Trophoblast cell (in vitro differentiated cells and primary cell): ENCODE data around the gene KIF1B.
"Not testable (repeated sequence)": the region's sequence is repeated elsewhere in the genome, so short reads cannot be mapped to it uniquely, and the experiment has no call there.

Source experiments
- DNase-seq, 2 donors: peaks; one replicate each; pipeline ENCODE4 v3.0.0-alpha.2; 2016
- H2AFZ ChIP-seq: 2 replicates; pipeline ENCODE4 v1.6.1; 2013; ENCODE audit warnings: low read length, moderate library complexity, mild to moderate bottlenecking; ENCODE audit not compliant: insufficient read depth, poor library complexity
- H2AK5ac ChIP-seq: 2 replicates; pipeline ENCODE4 v1.6.1; 2013; ENCODE audit warnings: mild to moderate bottlenecking, low read length
- H2BK120ac ChIP-seq: 2 replicates; pipeline ENCODE4 v1.6.1; 2013; ENCODE audit warnings: low read length, mild to moderate bottlenecking, moderate library complexity; ENCODE audit not compliant: insufficient read depth, poor library complexity
- H2BK12ac ChIP-seq: 2 replicates; pipeline ENCODE4 v1.6.1; 2013; ENCODE audit warnings: mild to moderate bottlenecking, low read length, moderate library complexity
- H2BK5ac ChIP-seq: 2 replicates; pipeline ENCODE4 v1.6.1; 2013; ENCODE audit warnings: low read length, low read depth, moderate library complexity, mild to moderate bottlenecking; ENCODE audit not compliant: poor library complexity
- H3K14ac ChIP-seq: 2 replicates; pipeline ENCODE4 v1.6.1; 2013; ENCODE audit warnings: mild to moderate bottlenecking, low read length
- H3K18ac ChIP-seq: 2 replicates; pipeline ENCODE4 v1.6.1; 2013; ENCODE audit warnings: mild to moderate bottlenecking, low read length
- H3K23ac ChIP-seq: 2 replicates; pipeline ENCODE4 v1.6.1; 2013; ENCODE audit warnings: low read length
- H3K27ac ChIP-seq: 2 replicates; pipeline ENCODE4 v1.5.1; 2013; ENCODE audit warnings: low read depth, mild to moderate bottlenecking, inconsistent platforms, low read length, moderate library complexity
- H3K27me3 ChIP-seq: 2 replicates; pipeline ENCODE4 v1.6.1; 2013; ENCODE audit warnings: inconsistent platforms, mild to moderate bottlenecking, low read length, moderate library complexity; ENCODE audit not compliant: insufficient read depth
- H3K36me3 ChIP-seq, 2 experiments: 1 replicate in 1 of 2; 2 replicates in 1 of 2; pipeline ENCODE4 v1.6.1; 2013; ENCODE audit warnings: low read length in 2 of 2, mild to moderate bottlenecking in 2 of 2, moderate library complexity in 1 of 2; ENCODE audit not compliant: insufficient read depth in 2 of 2, control insufficient read depth in 1 of 2
- H3K4ac ChIP-seq: 2 replicates; pipeline ENCODE4 v1.6.1; 2013; ENCODE audit warnings: low read depth, mild to moderate bottlenecking, low read length, moderate library complexity
- H3K4me1 ChIP-seq, 2 experiments: 1 replicate in 1 of 2; 2 replicates in 1 of 2; pipeline ENCODE4 v1.6.1; 2013; ENCODE audit warnings: low read length in 2 of 2, mild to moderate bottlenecking in 2 of 2, moderate library complexity in 1 of 2; ENCODE audit not compliant: insufficient read depth in 2 of 2, control insufficient read depth in 1 of 2
- H3K4me2 ChIP-seq: 2 replicates; pipeline ENCODE4 v1.6.1; 2013; ENCODE audit warnings: inconsistent platforms, mild to moderate bottlenecking, low read length, moderate library complexity
- H3K4me3 ChIP-seq: 2 replicates; pipeline ENCODE4 v1.5.1; 2013; ENCODE audit warnings: mild to moderate bottlenecking, low read depth, low read length, inconsistent platforms
- H3K79me1 ChIP-seq: one replicate; pipeline ENCODE4 v1.6.1; 2013; ENCODE audit warnings: low read length
- H3K79me2 ChIP-seq: 2 replicates; pipeline ENCODE4 v1.6.1; 2013; ENCODE audit warnings: low read length, mild to moderate bottlenecking; ENCODE audit not compliant: control insufficient read depth, insufficient read depth, poor library complexity
- H3K9ac ChIP-seq: 2 replicates; pipeline ENCODE4 v1.6.1; 2013; ENCODE audit warnings: mild to moderate bottlenecking, low read length
- H3K9me3 ChIP-seq: 2 replicates; pipeline ENCODE4 v1.6.1; 2013; ENCODE audit warnings: low read depth, mild to moderate bottlenecking, control low read depth, inconsistent platforms, low read length; ENCODE audit not compliant: insufficient read depth
- H4K12ac ChIP-seq: 2 replicates; pipeline ENCODE4 v1.6.1; 2013; ENCODE audit warnings: low read depth, mild to moderate bottlenecking, low read length, moderate library complexity
- H4K8ac ChIP-seq: 2 replicates; pipeline ENCODE4 v1.6.1; 2013; ENCODE audit warnings: low read depth, mild to moderate bottlenecking, low read length, moderate library complexity
- H4K91ac ChIP-seq: one replicate; pipeline ENCODE4 v1.6.1; 2013; ENCODE audit warnings: low read depth, mild to moderate bottlenecking, low read length, moderate library complexity
- WGBS: extraction: QIAGEN DNeasy Blood & Tissue Kit; methylation state at CpG from one replicate; pipeline ENCODE4 v1.1.7; 2013; ENCODE audit warnings: missing lambda C conversion rate; ENCODE audit not compliant: insufficient read length, insufficient coverage; ENCODE audit errors: extremely low coverage; 5-methylcytosine and 5-hydroxymethylcytosine counted together

The KIF1B gene

DNA sequence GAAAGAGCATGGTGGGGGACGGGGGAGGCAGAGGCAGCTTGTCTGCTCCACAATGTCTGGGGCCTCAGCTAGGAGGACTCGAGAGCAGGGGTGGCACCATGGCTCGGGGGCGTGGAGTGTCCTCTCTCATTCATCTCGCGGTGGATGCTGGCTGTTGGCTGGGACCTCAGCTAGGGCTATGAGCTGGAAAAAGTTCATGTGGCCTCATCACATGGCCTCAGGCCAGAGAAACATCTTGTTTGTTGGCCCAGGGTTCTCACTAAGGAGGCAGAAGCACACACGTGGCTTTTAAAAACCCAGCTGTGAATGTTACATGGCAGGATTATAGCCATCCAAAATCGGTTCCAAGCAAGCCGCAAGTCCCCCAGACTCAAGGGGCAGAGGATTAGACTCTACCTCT, 213.7 kb downstream of the KIF1B start:
- Histone ChIP-seq H2BK120ac (no peak overlapping the region), H3K27me3 (no peaks in the 10 kb centered on the region), H2AFZ (no peak overlapping the region), H3K27ac (no peak overlapping the region), H3K4me3 (no peak overlapping the region), H3K4ac (no peak overlapping the region), H4K91ac (no peak overlapping the region), H3K9me3 (peaks cover 2% of the 10 kb centered on the region), H3K9ac (no peak overlapping the region), H3K14ac (no peak overlapping the region), H3K18ac (no peak overlapping the region), H2BK12ac (no peak overlapping the region), H4K12ac (no peak overlapping the region), H4K8ac (no peak overlapping the region), H3K23ac (no peak overlapping the region), H3K79me2 (no peaks in the 10 kb centered on the region), H2BK5ac (no peak overlapping the region), H3K4me2 (no peak overlapping the region), H3K4me1 (no peaks in the 10 kb centered on the region), H2AK5ac (no peak overlapping the region), H3K36me3 (peaks cover 12 to 19% of the 10 kb centered on the region in 2 experiments), H3K79me1 (no peaks in the 10 kb centered on the region)
- no peak for DNase-seq
- WGBS: no CpG with 5 or more reads among the region's 9 CpGs

DNA sequence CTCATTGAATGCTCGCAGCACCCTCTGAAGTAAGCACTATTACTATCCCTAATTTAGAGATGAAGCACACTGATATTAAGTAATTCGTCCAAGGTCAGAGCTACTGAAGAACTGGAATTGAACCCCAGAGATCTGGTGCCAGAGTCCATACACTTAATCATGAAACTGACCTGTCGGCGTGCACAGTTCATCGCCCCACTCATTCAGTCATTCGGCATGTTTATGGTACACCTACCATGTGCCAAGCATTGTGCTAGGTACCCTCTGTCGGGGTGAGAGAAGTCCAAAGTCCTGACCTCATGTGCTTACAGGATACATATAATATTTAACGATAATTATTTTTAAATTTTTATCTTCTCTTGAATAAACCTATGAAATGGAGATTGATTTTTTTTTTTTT, 214.3 kb downstream of the KIF1B start:
- no peak overlapping the region for H3K9ac ChIP-seq
- no peak overlapping the region for H3K18ac ChIP-seq
- H3K27ac ChIP-seq: no peak overlapping the region
- H3K9me3 ChIP-seq: peaks cover 2% of the 10 kb centered on the region
- WGBS: no CpG with 5 or more reads among the region's 8 CpGs
- H3K14ac ChIP-seq: no peak overlapping the region
- no peak overlapping the region for H4K12ac ChIP-seq
- H3K4me2 ChIP-seq: no peak overlapping the region
- no peak overlapping the region for H2BK120ac ChIP-seq
- H3K4me3 ChIP-seq: no peak overlapping the region
- H4K91ac ChIP-seq: no peak overlapping the region
- H4K8ac ChIP-seq: no peak overlapping the region
- no peaks in the 10 kb centered on the region for H3K27me3 ChIP-seq
- DNase-seq: no peak
- H3K79me1 ChIP-seq: no peaks in the 10 kb centered on the region
- H2AK5ac ChIP-seq: no peak overlapping the region
- no peak overlapping the region for H2AFZ ChIP-seq
- no peak overlapping the region for H3K23ac ChIP-seq
- no peaks in the 10 kb centered on the region for H3K4me1 ChIP-seq
- peaks cover 6 to 13% of the 10 kb centered on the region in 2 experiments for H3K36me3 ChIP-seq
- no peak overlapping the region for H2BK12ac ChIP-seq
- no peak overlapping the region for H2BK5ac ChIP-seq
- H3K79me2 ChIP-seq: no peaks in the 10 kb centered on the region
- no peak overlapping the region for H3K4ac ChIP-seq

DNA sequence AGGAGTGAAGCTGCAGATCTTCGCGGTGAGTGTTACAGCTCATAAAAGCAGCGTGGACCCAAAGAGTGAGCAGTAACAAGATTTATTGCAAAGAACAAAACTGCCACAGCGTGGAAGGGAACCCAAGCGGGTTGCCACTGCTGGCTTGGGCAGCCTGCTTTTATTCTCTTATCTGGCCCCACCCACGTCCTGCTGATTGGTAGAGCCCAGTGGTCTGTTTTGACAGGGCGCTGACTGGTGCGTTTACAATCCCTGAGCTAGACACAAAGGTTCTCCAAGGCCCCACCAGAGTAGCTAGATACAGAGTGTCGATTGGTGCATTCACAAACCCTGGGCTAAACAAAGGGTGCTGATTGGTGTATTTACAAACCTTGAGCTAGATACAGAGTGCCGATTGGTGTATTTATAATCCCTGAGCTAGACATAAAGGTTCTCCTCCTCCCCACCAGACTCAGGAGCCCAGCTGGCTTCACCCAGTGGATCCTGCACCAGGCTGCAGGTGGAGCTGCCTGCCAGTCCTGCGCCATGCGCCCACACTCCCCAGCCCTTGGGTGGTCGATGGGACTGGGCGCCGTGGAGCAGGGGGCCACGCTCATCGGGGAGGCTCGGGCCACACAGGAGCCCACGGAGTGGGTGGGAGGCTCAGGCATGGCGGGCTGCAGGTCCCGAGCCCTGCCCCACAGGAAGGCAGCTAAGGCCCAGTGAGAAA, 215.6 kb downstream of the KIF1B start:
- DNase-seq, H3K79me1 ChIP-seq, H3K4me3 ChIP-seq, H3K27ac ChIP-seq, H2BK120ac ChIP-seq, H4K12ac ChIP-seq, H3K4me1 ChIP-seq, H3K23ac ChIP-seq, H3K9ac ChIP-seq, H3K36me3 ChIP-seq, H3K27me3 ChIP-seq, H3K4me2 ChIP-seq, H4K91ac ChIP-seq, H2BK12ac ChIP-seq, H3K18ac ChIP-seq, H3K79me2 ChIP-seq, H2AFZ ChIP-seq, H3K4ac ChIP-seq, H3K14ac ChIP-seq, H2AK5ac ChIP-seq, H2BK5ac ChIP-seq, H3K9me3 ChIP-seq, H4K8ac ChIP-seq: not testable (repeated sequence)
- WGBS: no CpG with 5 or more reads among the region's 21 CpGs

DNA sequence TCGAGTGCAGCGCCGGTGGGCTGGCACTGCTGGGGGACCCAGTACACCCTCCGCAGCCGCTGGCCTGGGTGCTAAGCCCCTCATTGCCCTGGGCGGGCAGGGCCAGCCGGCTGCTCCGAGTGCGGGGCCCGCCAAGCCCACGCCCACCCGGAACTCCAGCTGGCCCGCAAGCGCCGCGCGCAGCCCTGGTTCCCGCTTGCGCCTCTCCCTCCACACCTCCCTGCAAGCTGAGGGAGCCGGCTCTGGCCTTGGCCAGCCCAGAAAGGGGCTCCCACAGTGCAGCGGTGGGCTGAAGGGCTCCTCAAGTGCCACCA, 216.1 kb downstream of the KIF1B start:
- not testable (repeated sequence) for H3K36me3 ChIP-seq, H2AK5ac ChIP-seq, H3K4me3 ChIP-seq, H2BK120ac ChIP-seq, H3K14ac ChIP-seq, H3K18ac ChIP-seq, H3K27ac ChIP-seq, H2AFZ ChIP-seq, H4K91ac ChIP-seq, H3K4me1 ChIP-seq, H3K9ac ChIP-seq, H3K27me3 ChIP-seq, H3K9me3 ChIP-seq, H4K8ac ChIP-seq, H3K4me2 ChIP-seq, H3K23ac ChIP-seq, H2BK12ac ChIP-seq, H3K79me1 ChIP-seq, DNase-seq, H3K4ac ChIP-seq, H3K79me2 ChIP-seq, H4K12ac ChIP-seq, H2BK5ac ChIP-seq
- no CpG with 5 or more reads among the region's 21 CpGs for WGBS
